HG02571 (cell line): Measurements from ENCODE around the gene PANK2.
A peak's percentile ranks its signal among the peaks of the same experiment; 100 is the strongest.

Experiments
- ATAC-seq: cut with Tn5 transposase; IDR thresholded peaks from one replicate; pipeline ENCODE4 v1.9.1; 2021; ENCODE audit warnings: mild to moderate bottlenecking, moderate library complexity; ENCODE audit not compliant: unreplicated experiment

The PANK2 gene

DNA sequence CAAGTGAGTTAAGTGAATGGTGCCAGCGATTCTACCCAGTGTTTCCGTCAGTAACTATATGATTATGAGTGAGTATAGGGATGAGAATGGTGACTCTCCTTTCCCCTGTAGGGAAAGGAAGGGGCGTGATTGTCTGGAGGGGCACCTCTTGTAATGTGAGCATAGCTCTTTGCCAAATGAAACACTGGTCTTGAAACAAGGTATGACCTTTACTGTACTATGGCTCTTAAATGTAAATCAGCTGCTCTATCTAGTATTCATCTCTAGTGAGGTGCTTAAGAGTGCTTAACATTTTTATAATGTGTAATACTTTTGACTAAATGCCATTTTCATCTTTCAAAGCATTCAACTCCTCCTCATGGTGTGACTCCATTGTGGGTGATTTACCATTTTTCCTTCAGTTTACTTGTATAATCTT, 11.0 kb downstream of the PANK2 start:
- ATAC-seq, result no peak

DNA sequence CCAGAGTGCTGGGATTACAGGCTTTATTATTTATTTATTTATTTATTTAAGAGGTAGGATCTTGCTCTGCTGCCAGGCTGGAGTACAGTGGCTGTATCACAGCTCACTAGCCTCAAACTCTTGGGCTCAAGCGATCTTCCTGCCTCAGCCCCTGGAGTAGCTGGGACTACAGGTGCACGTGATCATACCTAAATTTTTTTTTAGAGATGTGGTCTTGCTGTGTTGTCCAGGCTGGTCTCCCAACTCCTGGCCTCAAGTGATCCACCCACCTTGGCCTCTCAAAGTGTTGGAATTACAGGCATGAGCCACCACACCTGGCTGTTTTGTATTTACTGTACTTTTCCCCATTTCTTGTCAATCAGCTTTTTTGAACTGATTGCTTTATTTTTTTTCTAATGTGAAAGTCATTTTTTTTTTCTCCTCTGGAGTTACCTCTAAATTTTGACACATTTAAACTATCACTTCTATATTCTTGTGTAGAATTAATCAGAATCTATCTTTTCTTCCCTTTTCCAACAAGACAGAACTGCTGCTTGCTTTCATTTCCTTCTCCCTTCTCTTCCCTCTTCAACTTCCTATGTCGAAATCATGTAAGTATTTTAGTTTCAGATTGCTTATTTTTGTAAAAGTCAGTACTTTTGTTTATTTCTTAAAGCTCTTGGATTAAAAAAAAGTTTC, 12.0 kb downstream of the PANK2 start:
- no peak for ATAC-seq

DNA sequence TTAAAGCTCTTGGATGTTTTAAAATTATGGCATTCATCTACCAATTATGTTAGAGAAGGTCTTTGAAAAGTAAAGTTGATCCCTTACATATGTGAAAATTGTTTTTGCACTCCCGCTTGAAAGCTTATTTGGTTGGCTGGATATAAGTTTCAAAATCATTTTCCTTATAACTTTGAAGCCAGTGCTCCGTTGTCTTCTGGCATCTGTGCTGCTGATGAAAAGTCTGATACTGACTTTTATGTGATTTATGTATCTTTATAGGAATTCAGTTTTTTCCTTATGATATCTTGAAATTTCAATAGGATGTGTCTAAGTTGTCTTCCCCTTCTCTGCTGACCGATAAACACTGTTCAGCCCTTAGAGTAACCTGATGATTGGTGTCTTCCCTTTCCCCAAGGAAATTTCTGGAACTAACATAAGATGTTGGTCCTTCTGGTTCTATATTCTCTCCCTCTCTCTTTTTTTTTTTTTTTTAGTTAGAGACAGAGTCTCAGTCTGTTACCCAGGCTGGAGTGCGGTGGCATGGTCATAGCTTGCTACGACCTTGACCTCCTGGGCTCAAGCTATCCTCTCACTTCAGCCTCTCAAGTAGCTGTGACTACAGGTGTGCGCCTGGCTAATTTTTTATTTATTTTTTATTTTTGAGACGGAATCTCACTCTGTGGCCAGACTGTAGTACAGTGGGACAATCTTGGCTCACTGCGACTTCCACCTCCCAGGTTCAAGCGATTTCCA, 12.7 kb downstream of the PANK2 start:
- no peak for ATAC-seq

DNA sequence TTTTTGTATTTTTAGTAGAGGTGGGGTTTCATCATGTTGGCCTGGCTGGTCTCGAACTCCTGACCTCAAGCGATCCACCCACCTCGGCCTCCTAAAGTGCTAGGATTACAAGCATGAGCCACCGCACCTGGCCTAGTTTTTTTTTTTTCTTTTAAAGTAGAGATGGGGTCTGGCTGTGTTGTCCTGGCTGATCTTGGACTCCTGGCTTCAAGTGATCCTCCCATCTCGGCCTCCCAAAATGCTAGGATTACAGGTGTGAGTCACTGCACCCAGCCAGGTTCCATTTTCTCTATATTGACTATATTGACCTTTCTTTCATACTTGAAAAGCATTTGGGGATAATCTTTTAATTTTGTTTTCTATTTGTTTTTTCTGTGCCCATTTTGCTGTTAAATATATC, 13.3 kb downstream of the PANK2 start:
- no peak for ATAC-seq

DNA sequence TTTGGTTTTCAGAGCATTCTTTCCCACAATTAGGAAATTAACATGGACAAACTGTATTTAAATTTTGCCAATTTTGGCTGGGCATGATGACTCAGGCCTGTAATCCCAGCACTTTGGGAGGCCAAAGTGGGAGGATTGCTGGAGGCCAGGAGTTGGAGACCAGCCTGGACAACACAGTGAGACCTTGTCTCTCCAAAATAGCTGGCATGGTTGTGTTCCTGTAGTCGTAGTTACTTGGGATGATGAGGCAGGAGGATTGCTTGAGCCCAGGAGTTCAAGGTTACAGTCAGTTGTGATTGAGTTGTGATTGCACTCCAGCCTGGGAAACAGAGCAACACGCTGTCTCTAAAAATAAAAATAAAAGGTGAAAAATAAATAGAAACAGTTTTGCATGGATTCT, 15.0 kb downstream of the PANK2 start:
- no peak for ATAC-seq

DNA sequence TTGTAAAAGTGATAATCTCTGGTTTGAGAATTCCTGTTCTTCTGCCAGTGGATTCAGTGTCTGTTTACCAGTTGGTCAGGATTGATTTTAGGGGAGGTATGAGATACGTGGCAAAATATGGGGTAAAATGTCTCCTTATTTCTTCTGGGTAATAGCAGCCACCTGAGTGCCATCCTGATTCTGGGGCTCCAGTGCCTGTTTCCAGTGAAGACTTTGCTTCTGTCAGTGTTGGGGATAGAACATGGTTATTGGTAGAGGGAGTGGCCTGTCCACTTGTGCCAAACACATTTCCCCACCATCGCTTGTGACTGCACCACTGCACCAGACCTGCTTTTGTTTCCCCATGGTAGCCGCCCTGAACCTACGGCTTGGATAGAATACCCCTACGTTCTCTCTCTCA, 15.7 kb downstream of the PANK2 start:
- ATAC-seq, result no peak

DNA sequence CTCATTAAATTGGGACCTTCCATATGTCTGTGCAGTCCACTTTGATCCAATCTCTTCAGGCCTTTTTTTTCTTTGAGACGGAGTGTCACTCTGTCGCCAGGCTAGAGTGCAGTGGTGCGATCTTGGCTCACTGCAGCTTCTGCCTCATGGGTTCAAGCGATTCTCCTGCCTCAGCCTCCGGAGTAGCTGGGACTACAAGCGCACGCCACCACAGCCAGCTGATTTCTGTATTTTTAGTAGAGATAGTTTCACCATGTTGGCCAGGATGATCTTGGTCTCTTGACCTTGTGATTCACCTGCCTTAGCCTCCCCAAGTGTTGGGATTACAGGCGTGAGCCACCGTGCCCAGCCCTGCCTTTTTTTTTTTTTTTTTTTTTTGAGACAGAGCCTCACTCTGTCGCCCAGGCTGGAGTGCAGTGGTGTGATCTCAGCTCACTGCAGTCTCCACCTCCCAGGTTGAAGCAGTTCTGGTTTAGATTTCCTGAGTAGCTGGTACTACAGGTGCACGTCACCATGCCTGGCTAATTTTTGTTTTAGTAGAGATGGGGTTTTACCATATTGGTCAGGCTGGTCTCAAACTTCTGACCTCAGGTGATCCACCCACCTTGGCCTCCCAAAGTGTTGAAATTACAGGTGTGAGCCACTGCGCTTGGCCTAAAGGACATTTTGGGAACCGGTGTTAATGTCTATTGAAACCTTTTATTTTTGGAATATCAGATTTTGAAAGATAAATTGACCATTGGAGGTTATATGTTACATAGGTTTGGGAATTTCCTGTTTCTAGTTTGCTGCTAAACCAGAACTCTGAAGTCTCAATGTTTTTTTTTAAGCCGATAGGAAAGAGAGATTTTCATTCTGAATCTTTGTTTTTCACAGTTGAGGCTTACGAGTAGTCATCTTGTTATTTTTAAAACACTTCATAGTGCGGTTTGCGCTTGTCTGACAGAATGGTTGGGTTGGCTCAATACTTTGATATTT, 17.8 kb downstream of the PANK2 start:
- ATAC-seq, result peak; percentile 73

DNA sequence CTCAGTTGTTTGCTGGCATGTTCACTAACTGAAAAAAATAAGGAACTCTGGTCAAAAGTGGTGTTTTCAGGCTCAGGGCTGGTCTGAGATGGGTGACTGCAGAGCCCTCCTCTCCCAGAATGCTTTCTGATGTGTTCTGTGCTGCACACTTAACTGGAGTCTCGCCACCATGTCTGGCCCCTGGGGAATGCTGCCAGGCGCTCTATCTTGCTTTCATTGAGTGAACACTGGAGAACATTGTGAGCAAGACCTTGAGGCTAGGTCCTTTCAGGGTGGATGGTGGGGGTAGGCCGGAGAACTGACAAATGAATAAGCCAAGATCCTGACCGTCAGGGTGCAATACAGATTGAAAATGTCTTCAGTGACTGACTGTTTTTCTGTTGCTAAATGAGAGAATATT, 19.5 kb downstream of the PANK2 start:
- no peak for ATAC-seq

DNA sequence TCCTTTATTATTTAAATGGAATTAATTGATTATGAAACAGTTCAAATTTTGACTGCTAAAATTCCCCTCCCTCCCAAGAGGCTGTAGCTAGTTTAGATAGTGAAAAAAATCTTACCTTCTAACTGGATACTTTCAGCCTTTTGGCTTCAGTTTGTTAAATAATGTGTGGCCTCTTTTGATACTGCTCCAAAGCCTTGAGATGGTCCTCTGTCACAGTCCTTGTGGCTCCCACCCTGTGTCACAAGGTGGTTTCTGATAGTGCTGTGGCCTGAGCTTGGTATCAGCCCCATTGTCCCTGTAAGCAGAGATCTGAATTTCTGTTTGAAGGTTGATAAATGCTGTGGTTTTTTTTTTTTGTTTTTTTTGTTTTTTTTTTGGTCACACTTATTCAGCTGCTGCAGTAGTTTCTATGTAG, 20.8 kb downstream of the PANK2 start:
- no peak for ATAC-seq

DNA sequence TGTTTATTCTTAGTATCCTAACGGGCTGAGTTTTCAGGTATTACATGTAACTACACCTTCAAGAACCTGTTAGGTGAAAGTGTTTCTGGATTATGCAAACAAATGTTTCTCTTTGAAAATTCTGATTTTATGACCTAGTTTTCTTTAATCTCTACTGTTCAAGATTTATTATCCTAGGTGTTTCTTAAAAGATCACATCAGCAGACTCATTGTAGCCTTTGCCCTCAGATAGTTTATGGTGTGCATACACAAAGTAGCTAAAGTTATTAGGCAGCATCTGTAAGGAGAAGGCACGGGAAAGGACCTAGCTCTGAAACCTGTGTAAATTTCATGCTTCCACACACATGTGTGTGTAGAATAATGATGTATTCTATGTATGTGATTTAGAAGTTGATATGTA, 21.7 kb downstream of the PANK2 start:
- no peak for ATAC-seq

DNA sequence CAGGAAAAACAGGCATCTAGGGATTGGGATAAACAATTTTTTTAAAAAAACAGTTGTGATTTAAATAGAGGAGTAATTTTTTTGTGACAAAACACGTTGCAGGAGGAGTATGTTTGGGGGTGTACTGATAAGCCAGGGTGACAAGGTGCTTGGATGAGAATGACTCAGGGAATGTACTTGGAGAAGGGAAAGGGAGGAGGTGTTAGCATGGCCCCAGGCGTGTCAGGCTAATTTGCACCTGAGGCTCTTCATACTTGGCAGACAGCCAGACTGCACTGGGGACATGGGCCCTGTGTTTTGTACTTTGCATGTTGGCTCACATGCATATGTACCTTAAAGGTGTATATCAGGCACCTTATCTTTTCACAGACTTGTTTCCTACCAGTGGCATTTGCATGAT, 22.8 kb downstream of the PANK2 start:
- ATAC-seq, result no peak

DNA sequence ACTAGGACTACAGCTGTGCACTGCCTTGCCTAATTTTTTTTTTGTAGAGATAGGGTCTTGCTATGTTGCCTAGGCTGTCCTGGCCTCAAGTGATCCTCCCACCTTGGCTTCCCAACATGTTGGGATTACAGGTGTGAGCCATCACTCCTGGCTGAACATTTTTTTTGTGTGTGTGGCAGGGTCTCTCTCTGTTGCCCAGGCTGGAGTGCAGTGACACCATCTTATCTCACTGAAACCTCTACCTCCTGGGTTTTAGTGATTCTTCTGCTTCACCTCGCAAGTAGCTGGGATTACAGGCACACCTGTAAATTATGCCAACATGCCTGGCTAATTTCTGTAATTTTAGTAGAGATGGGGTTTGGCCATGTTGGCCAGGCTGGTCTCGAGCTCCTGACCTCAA, 25.3 kb downstream of the PANK2 start:
- no peak for ATAC-seq

DNA sequence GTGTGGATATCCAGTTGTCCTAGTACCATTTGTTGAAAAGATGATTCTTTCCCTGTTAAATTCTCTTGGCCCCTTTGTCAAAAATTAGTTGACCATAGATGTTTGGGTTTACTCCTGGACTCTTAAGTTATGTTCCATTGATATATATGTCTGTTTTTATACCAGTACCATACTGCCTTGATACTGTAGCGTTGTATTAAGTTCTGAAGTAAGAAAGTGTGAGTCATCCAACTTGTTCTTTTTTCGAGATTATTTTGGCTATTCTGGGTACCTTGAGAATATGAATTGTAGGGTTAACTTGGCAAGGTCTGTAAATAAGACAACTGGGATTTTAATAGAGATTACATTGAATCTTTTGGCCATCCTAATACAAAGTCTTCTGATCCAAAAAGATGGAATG, 26.5 kb downstream of the PANK2 start:
- no peak for ATAC-seq

DNA sequence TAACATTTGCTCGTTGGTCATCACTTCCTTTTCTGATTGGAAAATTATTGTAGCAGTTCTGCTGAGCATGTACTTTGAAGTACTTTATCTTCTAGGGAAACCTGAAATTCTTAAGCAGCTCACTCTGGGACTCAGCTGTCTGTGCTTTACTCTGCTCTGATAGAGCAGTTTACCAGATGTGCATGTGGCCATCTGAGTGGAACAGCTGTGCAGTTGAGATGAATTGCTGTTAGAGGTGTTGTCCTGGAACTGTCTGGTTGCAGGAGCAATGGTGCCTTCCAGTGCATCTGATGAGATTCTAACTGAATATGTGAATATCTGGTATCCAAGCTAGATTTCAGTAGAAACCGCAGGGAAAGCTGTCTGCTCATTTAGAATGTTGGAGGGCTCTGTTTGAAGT, 27.2 kb downstream of the PANK2 start:
- ATAC-seq, result no peak

DNA sequence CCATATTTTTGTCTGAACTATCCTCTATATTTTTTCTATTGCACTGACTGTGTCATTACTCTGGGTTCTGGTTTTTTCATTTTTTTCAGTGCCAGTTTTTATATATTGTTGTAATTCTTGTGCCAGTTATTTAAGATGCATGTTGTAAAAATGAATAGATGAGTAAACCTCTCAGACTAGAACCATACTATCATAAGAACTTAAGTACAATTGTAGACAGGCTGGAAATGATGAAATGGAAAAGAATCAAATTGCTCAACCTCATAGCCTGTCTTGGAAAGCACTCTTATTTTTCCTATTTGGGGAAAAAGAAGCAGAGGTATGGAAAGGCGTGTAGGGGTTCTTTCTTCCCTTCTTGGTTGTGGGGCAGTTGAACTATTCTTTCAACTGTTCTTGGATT, 30.2 kb downstream of the PANK2 start:
- ATAC-seq, result no peak

DNA sequence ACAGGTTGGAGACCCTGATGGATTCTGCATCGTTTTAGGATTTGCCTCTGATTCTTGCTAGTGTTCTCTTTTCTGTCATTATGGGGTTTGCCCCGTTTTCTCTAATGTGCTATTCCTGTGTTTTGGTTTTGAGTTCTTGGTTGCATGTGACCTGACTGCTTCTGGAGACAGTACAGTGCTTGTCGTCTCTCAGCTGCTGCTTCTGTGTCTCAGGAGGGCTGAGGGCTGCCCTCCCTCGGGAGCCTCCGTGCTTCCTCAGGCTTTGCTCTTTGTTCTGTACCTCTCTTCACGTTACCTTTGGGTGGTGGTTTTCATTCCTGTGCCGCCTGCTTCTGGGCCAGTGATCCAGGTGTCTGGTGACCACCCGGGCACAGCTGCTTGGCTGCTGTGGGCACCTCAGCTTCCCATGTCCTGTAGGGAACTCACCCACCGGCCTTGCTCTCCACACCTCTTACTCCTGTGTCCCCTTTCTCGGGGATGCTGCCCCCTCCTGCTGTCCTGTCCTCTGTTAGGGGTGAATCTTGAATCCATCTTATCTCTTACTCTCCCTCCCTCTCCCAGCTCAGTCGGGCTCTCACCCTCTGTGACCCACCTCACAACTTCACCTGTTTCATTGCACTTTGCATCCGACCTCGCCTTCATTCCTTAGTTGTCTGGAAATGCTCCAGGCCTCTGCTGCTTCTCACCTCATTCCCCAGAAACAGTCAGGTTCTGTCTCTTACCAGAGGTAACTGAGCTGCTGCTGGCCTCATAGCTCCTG, 33.2 kb downstream of the PANK2 start:
- ATAC-seq, result no peak

DNA sequence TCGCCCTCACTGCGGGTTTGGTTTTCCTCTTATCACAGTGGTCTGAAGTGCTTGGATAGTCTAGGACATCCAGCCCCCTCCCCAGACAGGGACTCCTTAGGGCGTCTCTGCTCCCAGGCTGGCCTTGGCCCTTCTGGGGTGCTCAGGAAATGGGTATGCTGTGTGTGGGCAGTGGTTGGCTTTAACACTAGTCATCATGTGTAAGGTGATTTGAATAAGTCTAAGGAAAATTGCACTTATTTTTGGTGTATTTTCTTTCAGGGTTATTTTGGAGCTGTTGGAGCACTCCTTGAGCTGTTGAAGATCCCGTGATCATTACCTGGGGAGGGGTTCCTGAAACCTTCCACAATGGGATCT, 33.8 kb downstream of the PANK2 start:
- ATAC-seq, result no peak

DNA sequence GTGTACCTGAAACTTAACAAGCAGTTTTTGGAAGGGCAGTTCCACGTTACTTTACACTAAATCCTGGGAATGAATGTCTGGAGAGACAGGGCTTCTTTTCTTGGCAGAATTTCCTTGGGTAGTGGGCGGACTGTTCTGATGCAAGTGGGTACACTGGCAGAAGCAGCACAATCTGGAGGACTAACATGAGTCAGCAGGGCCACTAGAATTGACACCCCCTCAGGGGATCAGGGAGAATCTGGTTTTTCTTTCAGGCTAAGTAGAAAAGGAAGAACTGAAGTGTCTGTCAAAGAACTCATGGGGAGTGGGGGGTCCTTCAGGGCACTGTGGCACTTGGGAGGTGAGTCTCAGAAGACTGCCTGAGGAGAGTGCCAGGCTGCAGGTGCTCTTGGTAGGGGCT, 34.6 kb downstream of the PANK2 start:
- ATAC-seq, result no peak

DNA sequence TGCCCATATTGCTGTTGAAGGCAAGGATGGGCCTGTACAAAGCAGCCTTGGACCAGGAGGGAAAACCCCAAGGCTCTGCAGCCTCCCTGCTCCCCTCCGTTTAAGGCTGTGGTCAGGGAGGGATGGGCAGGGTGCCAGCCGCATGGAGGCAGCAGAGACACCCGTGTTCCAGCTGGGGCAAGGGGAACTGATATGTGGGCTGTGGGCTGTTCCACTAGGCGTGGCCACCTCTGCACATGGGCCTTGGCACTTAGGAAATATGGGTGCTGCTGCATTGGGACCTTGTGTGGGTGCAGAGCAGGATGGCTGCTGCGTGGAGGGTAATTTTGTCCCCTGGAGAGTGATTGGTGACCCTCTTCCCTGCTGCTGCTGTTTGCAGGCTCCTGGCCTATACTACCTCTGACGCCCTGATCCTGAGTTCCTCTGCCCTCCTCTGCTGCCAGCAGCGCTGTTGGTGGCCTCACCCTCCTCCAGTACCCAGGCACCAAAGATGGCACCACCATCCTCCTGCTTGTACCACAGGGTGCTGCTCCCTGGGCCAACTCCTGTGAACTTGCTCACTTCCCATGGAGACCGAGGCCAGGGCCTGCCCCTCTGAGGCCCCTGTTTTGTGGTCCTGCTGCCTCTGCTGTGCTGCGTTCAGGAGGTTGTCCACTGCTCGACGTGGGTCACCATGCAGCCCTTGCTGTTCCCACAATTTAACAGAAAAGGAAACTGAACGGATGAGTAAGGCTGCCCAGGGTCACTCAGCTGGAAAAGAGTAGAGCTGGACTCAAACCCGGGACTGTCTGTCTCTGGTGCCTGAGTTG, 35.3 kb downstream of the PANK2 start:
- ATAC-seq, result no peak

DNA sequence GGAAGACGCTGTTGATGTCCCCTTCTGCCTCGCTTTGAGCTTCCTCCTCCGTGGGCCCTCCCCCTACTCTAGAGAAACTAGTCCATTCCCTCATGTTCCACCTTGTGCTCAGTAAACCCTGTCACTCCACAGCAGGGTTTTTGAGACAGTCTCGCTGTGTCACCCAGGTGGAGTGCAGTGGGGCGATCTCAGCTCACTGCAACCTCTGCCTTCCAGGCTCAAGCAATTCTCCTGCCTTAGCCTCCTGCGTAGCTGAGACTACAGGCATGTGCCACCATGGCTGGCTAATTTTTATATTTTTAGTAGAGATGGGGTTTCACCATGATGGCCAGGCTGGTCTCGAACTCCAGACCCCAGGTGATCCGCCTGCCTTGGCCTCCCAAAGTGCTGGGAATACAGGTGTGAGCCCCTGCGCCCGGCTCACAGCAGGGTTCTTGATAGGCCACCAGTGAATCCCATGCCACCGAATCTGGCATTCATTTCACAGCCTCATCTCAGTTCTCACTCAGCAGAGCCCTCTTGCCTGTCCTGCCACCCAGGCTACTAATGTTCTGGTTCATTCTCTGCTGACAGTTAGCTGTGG, 36.0 kb downstream of the PANK2 start:
- no peak for ATAC-seq
